GM21390 (cell line): ENCODE results near the gene GATA5.

ENCODE experiments used
- ATAC-seq: cut with Tn5 transposase; IDR thresholded peaks from one replicate; pipeline ENCODE4 v1.9.1; 2021; ENCODE audit not compliant: unreplicated experiment

The GATA5 gene

GRCh38 chr20:62418709-62419487, 56.9 kb downstream of the GATA5 start:
- no peak for ATAC-seq

GRCh38 chr20:62417981-62418708, 57.6 kb downstream of the GATA5 start:
- ATAC-seq: no peak

GRCh38 chr20:62416651-62417637, 58.9 kb downstream of the GATA5 start:
- ATAC-seq: no peak

GRCh38 chr20:62415354-62416111, 60.3 kb downstream of the GATA5 start:
- no peak for ATAC-seq

- ATAC-seq: no peak
These were observed 61.8 kb downstream of the GATA5 start for GRCh38 chr20:62413896-62414481.
